ENCODE measurements around the gene SLC2A1.

The SLC2A1 gene

DNA sequence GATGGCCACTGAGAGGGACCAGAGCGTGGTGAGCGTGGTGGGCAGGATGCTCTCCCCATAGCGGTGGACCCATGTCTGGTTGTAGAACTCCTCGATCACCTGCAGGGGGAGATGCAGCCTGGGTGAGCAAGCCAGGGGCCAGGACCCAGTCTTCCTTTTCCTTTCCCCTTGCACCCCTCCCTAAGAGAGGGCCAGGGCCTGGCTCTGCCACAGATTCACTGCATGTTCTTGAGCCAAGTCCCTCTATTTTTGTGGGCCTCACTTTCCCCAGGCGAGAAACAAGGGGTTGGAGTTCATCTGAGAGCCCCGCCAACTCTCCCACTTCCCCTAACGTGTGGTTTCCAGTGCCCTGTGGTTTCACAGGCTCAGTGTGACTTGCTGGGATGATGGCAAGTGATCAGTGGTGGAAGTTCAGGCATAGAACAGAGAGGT lies 27.5 kb downstream of the SLC2A1 start:
- Histone ChIP-seq H3K79me2 (ENCODE audit: low read length) (peaks cover 38% of the 10 kb centered on the region), H3K36me3 (replicated peaks; ENCODE audit: low read depth, low read length) (peaks cover 59% of the 10 kb centered on the region), H4K20me1 (ENCODE audit: insufficient read depth, low read length) (no peaks in the 10 kb centered on the region), H3K4me3 (ENCODE audit: low read length) (peak overlapping the region; percentile 51; the same call in 1 of the 2 replicates), H3K4me2 (ENCODE audit: low read length) (peak overlapping the region; percentile 73), H3K9me3 (ENCODE audit: insufficient read depth, low read length) (no peaks in the 10 kb centered on the region), H3K27ac (ENCODE audit: low read length) (peak overlapping the region; percentile 90), H3K27me3 (ENCODE audit: low read depth, low read length) (no peaks in the 10 kb centered on the region), H3K9ac (ENCODE audit: low read length) (peak overlapping the region; percentile 64), H2AFZ (ENCODE audit: low read depth, low read length) (no peak overlapping the region), H3K4me1 (ENCODE audit: low read length) (peaks cover 56% of the 10 kb centered on the region)
- TF ChIP-seq, protein P1, sequence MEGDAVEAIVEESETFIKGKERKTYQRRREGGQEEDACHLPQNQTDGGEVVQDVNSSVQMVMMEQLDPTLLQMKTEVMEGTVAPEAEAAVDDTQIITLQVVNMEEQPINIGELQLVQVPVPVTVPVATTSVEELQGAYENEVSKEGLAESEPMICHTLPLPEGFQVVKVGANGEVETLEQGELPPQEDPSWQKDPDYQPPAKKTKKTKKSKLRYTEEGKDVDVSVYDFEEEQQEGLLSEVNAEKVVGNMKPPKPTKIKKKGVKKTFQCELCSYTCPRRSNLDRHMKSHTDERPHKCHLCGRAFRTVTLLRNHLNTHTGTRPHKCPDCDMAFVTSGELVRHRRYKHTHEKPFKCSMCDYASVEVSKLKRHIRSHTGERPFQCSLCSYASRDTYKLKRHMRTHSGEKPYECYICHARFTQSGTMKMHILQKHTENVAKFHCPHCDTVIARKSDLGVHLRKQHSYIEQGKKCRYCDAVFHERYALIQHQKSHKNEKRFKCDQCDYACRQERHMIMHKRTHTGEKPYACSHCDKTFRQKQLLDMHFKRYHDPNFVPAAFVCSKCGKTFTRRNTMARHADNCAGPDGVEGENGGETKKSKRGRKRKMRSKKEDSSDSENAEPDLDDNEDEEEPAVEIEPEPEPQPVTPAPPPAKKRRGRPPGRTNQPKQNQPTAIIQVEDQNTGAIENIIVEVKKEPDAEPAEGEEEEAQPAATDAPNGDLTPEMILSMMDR (IDR thresholded peaks at IDR 0.05; ENCODE audit: low read depth, low read length), result peak; percentile 47; the same call in 1 of the 2 replicates
- no peak for TF ChIP-seq EZH2phosphoT487 (IDR thresholded peaks at IDR 0.05; ENCODE audit: low read depth)

DNA sequence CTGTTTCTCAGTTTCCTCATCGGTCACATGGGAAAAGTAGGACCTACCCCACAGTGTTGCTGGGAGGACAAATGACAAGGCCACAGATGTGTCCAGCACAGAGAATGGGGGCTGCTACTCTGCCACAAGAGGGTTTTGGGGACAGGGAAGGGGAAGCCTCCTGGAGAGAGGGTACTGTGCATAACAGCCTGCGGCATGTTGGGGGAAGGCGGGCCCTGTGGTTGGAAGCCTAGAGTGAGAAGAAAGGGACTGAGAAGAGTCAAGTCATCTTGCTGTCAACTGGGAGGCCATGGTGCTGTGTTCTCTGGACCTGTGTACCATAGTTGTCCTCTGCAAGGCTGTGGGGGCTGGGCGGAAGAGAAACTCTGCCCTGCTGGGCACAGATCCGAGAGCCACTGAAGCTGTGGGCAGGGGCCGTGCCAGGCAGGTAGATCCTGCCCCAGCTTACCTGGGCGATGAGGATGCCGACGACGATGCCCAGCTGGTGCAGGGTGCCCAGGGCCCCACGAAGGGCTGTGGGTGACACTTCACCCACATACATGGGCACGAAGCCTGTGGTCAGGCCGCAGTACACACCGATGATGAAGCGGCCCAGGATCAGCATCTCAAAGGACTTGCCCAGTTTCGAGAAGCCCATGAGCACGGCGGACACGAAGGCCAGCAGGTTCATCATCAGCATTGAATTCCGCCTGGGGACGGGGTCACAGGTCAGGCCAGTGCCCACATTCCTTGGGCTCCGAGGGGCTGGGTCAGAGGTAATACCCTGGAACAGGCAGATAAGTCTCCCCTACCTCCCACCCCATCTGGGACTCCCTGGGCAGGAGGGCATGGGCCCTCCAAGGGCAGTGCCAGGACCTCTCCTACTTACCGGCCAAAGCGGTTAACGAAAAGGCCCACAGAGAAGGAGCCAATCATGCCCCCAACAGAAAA lies 28.2 kb downstream of the SLC2A1 start:
- peak overlapping the region; percentile 90 for H3K27ac ChIP-seq (ENCODE audit: low read length)
- no peak overlapping the region for H3K9ac ChIP-seq (ENCODE audit: low read length)
- no peak overlapping the region for H3K4me3 ChIP-seq (ENCODE audit: low read length)

DNA sequence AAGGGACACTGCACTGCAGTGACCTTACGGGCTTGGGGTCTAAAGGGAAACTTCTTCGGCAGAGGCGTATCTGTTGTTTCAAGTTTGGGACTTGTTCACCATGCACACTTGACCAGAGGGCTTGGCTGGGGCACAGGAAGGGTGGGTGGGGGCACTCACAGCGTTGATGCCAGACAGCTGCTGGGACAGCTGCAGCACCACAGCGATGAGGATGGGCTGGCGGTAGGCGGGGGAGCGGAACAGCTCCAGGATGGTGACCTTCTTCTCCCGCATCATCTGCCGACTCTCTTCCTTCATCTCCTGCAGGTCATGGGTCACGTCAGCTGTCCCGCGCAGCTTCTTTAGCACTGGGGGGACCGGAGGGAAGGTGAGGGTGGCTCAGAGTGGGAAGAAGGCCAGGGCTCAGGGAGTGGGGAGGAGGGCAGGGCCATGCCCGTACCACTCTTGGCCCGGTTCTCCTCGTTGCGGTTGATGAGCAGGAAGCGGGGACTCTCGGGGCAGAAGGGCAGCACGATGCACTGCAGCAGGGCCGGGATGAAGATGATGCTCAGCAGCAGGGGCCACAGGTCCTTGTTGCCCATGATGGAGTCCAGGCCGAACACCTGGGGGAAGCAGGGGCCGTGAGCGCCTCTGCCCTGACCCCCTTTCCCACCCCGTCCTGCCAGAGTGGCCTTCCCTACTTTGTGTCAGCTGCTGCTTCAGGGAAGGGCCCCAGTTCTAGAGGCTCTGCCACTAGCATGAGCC lies 29.1 kb downstream of the SLC2A1 start:
- Histone ChIP-seq H3K4me2 (ENCODE audit: low read length) (no peak overlapping the region), H3K4me3 (ENCODE audit: low read length) (no peak overlapping the region), H2AFZ (ENCODE audit: low read depth, low read length) (no peak overlapping the region), H3K36me3 (replicated peaks; ENCODE audit: low read depth, low read length) (peaks cover 61% of the 10 kb centered on the region), H4K20me1 (ENCODE audit: insufficient read depth, low read length) (no peaks in the 10 kb centered on the region), H3K79me2 (ENCODE audit: low read length) (peaks cover 25% of the 10 kb centered on the region), H3K9ac (ENCODE audit: low read length) (no peak overlapping the region), H3K27ac (ENCODE audit: low read length) (no peak overlapping the region), H3K9me3 (ENCODE audit: insufficient read depth, low read length) (no peaks in the 10 kb centered on the region), H3K4me1 (ENCODE audit: low read length) (peaks cover 46% of the 10 kb centered on the region), H3K27me3 (ENCODE audit: low read depth, low read length) (no peaks in the 10 kb centered on the region)
- TF ChIP-seq, protein P1 (IDR thresholded peaks at IDR 0.05; ENCODE audit: low read depth, low read length), result no peak
- no peak for TF ChIP-seq EZH2phosphoT487 (IDR thresholded peaks at IDR 0.05; ENCODE audit: low read depth)

More for the DNA sequence above, 28.2 kb downstream of the SLC2A1 start:
- peaks cover 49% of the 10 kb centered on the region for H3K4me1 ChIP-seq (ENCODE audit: low read length)
- H3K79me2 ChIP-seq (ENCODE audit: low read length), result peaks cover 31% of the 10 kb centered on the region
- TF ChIP-seq, protein P1 (IDR thresholded peaks at IDR 0.05; ENCODE audit: low read depth, low read length), result no peak
- TF ChIP-seq EZH2phosphoT487 (IDR thresholded peaks at IDR 0.05; ENCODE audit: low read depth), result no peak
- no peaks in the 10 kb centered on the region for H3K27me3 ChIP-seq (ENCODE audit: low read depth, low read length)
- H2AFZ ChIP-seq (ENCODE audit: low read depth, low read length), result no peak overlapping the region
- H3K9me3 ChIP-seq (ENCODE audit: insufficient read depth, low read length), result no peaks in the 10 kb centered on the region
- peak overlapping the region; percentile 73 for H3K4me2 ChIP-seq (ENCODE audit: low read length)
- H4K20me1 ChIP-seq (ENCODE audit: insufficient read depth, low read length), result no peaks in the 10 kb centered on the region
- peaks cover 64% of the 10 kb centered on the region for H3K36me3 ChIP-seq (replicated peaks; ENCODE audit: low read depth, low read length)

DNA sequence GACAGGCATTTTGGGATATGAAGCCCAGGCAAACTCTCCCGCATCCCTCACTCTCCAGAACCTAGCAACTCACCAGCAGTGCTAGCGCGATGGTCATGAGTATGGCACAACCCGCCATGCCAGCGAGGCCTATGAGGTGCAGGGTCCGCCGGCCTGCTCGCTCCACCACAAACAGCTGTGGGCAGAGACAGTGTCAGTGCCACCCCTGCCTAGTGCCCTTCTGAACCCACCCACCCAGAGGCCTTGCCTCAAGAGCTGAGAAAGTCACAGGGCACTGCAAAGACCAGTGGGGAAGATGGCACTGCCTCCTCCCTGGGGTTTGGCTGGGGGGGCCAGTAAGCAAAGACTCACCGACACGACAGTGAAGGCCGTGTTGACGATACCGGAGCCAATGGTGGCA lies 29.8 kb downstream of the SLC2A1 start:
- no peaks in the 10 kb centered on the region for H3K9me3 ChIP-seq (ENCODE audit: insufficient read depth, low read length)
- H3K36me3 ChIP-seq (replicated peaks; ENCODE audit: low read depth, low read length), result peaks cover 53% of the 10 kb centered on the region
- TF ChIP-seq, protein P1 (IDR thresholded peaks at IDR 0.05; ENCODE audit: low read depth, low read length), result no peak
- no peak for TF ChIP-seq EZH2phosphoT487 (IDR thresholded peaks at IDR 0.05; ENCODE audit: low read depth)
- peaks cover 39% of the 10 kb centered on the region for H3K4me1 ChIP-seq (ENCODE audit: low read length)
- H4K20me1 ChIP-seq (ENCODE audit: insufficient read depth, low read length), result no peaks in the 10 kb centered on the region
- H3K27ac ChIP-seq (ENCODE audit: low read length), result no peak overlapping the region
- H3K9ac ChIP-seq (ENCODE audit: low read length), result no peak overlapping the region
- no peak overlapping the region for H2AFZ ChIP-seq (ENCODE audit: low read depth, low read length)
- H3K4me3 ChIP-seq (ENCODE audit: low read length), result no peak overlapping the region
- no peak overlapping the region for H3K4me2 ChIP-seq (ENCODE audit: low read length)
- H3K79me2 ChIP-seq (ENCODE audit: low read length), result peaks cover 18% of the 10 kb centered on the region
- no peaks in the 10 kb centered on the region for H3K27me3 ChIP-seq (ENCODE audit: low read depth, low read length)

All from OCI-LY3 (cell line).